GM19463 (cell line): ENCODE measurements around the gene GCC2.
"Not testable (repeated sequence)": the region's sequence is repeated elsewhere in the genome, so short reads cannot be mapped to it uniquely, and the experiment has no call there.

Experiments
- ATAC-seq: cut with Tn5 transposase; IDR thresholded peaks from one replicate; pipeline ENCODE4 v1.9.1; 2021; ENCODE audit warnings: mild to moderate bottlenecking, moderate library complexity; ENCODE audit not compliant: unreplicated experiment

The GCC2 gene

GRCh38 chr2:108524688-108525087 lies 75.7 kb downstream of the GCC2 start:
- not testable (repeated sequence) for ATAC-seq

- not testable (repeated sequence) for ATAC-seq
These were observed 76.3 kb downstream of the GCC2 start for GRCh38 chr2:108525258-108525657.

DNA sequence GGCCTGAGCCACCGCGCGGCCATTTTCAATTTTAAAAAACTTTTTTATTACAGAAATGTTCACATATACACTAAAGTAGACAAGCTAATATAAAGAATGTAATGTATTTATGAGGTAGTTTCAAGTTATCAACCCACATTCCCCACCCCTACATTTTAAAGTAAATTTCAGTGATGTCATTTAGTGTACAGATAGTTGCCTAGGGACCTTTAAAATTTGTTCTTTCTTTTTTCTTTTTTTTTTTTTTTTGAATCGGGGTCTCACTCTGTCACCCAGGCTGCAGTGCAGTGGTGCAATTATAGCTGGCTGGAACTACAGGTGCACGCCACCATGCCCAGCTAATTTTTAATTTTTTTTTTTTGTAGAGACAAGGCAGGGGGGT lies 82.7 kb downstream of the GCC2 start:
- ATAC-seq: no peak

DNA sequence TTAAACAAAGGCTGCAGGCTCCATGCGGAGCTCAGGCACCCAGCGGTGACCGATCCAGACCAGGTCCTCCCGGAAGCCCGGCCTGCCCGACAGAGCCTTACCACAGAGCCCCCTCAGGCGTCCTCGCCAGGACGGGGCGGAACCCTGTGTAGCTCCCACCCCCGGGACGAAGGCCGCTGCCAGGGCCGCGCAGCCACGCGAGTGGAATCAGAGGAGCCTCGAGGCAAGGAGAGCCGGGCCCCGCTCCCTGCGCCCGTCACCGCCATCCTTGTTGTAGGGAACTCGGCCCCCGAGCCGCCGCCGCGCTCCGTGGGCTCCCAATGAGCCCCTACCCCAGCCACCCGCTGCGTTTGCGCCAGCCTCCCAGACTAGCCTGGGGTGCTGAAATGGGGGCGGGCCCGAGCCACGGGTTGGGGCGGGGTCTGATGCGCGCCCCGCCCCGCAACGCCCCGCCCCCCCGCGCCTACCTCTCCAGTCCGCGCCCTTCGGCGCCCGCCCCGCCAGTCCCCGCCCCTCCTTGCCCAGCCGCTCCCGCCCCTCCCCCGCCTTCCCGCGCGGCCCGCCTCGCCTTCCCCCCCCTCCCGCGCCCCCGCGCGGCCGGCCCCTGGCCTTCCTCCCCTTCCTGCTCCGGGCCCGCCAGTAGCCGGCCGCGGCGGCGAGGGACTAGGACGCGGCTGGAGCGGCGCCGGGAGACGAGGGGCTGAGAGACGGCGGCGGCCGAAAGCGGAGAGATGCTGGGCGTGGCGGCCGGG lies 85.0 kb downstream of the GCC2 start, which contains the start of gene LIMS1:
LIMS1 (plus strand) TSS at position 639 of the 752 bp plus-strand sequence; CDS start at position 732, 93 bp downstream.
- ATAC-seq: peak; percentile 84

DNA sequence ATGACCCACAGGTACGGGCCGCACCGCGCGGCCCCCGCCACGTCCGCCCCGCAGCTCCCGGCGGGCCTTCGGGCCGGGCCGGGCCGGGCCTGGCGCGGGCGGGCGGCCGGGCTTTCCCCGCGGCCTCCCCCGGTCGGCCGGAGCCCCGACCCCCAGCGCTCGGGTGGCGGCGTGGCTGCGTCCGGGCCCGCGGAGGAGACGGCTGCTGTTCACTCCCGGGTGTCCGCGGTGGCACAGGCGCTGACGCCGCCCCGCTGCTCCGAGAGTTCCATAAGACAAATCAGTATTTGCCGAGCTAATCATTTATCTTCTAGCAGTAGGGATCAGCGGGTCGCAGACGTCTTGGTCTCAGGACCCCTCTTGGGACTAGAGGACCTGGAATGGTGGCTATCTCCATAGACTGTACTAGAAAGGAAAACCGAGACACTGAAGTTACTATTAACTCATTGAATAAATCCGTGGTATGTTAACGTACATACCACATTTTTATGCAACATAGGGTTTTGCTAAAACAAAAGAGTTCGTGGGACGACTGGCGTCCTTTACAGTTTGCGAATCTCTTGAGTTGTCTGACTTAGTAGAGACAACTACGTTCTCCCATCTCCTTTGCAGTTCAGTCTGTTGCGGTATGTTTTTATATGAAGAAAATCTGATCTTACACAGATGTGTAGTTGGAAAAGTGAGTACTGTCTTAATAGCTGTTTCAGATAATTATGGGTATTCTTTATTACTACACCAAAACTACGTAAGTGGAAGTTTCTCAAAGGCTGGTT lies 85.8 kb downstream of the GCC2 start:
- ATAC-seq: peak; percentile 27

DNA sequence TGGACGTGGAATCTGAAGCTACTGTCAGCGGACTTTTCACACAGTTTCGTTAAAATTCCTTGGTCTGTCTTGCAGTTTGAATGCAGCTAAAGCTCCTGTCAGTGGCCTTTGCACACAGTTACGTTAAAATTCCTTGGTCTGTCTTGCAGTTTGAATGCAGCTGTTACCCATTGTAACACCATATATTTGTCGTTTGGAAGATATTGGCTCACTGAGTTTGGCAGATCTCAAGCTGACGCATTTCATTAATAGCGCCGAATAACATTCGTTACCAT lies 86.3 kb downstream of the GCC2 start:
- no peak for ATAC-seq

DNA sequence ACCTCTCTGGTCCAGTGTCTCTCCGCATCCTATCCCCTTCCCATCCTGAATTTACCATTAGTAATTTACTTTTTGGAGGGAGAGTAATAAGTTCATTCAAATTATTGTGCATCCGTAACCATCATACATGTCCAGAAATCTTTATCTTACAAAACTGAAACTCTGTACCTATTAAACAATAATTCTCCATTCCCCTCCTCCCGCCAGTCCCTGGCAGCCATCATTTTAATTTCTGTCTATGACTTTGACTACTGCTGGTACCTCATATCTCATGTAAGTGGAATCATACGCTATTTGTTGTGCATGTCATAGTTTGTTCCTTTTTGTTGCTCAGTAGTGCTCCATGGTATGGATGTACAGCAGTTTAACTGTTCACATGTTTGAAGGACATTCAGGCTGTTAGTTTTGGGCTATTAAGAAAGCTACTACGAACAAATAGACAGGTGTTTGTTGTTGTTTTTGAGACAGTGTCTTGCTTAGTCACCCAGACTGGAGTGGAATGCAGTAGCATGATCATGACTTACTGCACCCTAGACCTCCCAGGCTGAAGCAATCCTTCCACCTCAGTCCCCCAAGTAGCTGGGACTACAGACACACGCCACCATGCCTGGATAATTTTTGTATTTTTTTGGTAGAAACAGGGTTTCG lies 87.3 kb downstream of the GCC2 start:
- no peak for ATAC-seq

GRCh38 chr2:108536911-108537310 lies 87.9 kb downstream of the GCC2 start:
- no peak for ATAC-seq

- no peak for ATAC-seq
These were observed 89.1 kb downstream of the GCC2 start for GRCh38 chr2:108538000-108538625.

GRCh38 chr2:108541451-108541850 lies 92.4 kb downstream of the GCC2 start:
- no peak for ATAC-seq

DNA sequence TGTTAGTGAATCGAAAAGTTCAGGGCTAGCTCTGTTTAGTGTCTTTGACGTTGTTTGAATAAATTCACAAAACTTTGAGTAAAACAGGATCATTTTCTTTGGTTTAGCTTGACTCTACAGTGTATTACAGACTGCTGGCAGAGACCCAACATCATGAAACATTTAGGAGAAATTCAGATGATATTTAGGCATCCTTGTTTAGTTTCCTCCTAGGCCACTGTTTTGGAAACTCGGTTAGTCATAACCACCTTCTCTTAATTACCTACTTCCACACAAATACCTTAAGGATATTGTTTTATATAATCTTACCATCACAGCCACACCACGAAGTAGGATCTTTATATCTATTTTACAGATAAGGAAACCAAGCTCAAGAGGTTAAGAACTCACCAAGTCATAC lies 93.1 kb downstream of the GCC2 start:
- no peak for ATAC-seq

DNA sequence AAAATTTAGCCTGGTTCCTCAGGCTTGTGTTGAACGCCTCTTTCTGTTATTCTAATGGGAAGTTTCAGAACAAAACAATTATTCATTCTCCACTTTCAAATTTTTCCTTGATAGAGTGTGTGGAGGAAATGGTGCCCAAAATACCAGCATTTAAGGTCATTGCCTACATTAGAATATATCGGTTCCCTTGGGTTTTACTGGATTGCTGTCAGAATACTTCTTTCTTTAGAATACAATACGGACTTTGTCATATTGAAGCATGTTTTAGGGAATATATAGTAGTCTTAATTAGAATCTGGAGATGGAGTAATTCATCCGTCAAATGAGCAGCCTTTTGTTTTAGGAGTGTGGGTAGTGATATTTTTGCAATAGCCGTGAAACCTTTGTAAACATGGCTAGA lies 98.6 kb downstream of the GCC2 start:
- no peak for ATAC-seq

DNA sequence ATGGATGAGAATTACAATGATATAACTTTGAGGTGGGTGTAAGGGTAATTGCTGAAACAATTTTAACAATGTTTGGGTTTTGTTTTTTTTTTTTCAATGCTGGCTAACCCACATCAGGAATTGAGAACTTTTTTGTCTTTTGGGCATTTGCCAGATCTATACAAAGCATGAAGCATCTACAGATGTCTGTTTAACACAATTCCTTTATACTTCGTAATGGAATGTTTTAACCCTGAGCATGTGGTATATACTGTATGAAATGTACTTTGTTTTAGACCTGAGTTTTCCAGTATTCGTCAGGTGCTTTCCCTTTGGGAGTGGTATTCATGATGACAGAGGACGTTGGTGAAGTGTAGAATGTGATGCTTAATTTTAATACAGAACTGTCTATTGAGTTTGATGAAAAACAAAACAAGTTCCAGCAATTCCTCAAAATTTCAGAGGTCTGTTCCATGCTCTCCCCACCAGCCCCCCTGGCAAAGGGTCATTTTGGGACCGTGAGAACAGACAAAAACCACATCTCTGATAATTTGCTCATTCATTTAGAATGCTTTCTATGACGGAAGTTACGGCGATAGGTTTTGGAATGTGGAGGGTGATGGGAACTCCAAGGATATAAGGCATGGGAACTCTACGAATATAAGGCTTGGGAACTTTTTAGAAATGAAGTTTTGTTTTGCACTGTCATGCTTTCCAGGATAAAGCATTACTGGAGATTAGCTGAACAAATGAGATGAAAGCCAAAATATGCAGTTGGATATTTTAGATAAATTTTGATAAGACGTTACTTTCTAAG lies 99.4 kb downstream of the GCC2 start:
- no peak for ATAC-seq

GRCh38 chr2:108552566-108552965 lies 103.6 kb downstream of the GCC2 start:
- no peak for ATAC-seq

DNA sequence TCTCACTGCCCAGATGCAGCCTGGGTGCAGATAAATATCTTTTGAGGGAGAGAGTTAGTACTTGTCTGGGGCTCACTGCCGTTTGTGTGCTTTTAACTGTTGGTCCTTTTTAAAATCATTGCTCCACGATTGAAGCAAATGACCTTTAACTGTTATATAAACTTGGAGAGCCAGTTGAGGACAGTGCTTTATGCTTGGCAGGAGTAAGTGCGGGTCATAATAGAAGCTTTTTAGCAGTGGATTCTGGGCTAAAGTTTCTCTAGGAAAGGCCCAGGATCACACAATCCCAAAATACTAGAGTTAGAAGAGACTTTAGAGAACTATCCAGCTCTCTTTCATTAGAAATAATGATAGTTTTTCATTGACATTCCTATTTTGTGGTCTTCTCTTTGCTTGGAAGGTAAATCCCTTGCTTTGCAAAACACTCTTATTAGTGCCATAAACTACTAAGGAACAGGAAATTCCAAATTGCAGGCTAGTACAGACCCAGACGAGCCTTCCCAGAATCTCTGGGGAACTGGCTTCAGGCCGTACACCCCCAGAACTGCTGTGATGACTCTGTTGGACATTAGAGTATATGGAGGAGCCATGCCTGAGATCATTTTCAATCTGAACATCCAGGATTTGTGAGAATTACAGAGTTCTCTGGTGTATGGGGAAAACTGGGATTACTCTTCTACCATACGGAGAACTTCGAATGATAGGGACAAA lies 104.4 kb downstream of the GCC2 start:
- ATAC-seq: no peak

GRCh38 chr2:108554528-108554927 lies 105.5 kb downstream of the GCC2 start:
- ATAC-seq: no peak

GRCh38 chr2:108555572-108555971 lies 106.6 kb downstream of the GCC2 start:
- no peak for ATAC-seq

DNA sequence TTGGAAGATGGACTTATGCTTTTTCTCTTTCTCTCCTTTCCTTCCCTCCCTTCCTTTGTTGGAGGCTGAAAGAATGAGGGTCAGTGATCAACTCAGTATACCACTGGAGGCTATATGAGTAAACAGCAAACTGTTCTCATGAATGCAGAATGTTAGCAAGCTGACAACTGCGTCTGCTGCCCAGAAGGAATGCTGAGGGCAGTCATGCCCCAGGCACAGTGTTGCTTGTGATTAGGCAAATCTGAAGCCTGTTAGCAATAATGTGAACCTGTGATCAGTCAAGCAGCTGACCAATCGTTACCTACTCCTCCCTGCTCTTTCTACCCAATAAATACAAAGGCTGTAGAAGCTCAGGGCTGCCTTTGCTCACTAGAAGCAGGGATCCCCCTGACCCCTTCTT lies 107.6 kb downstream of the GCC2 start:
- not testable (repeated sequence) for ATAC-seq
